Hepatocyte (in vitro differentiated cells): ENCODE data around the gene SMIM44.

Experiments
- EZH2 ChIP-seq: fragments of 200-600 bp; sonication (generic); IDR thresholded peaks from 2 replicates; pipeline ENCODE4 v1.6.1; 2016; ENCODE audit warnings: antibody characterized with exemption, mild to moderate bottlenecking, borderline replicate concordance
- TF ChIP-seq, protein P1 (sequence below): fragments of 200-600 bp; sonication (generic); IDR thresholded peaks from 2 replicates; pipeline ENCODE4 v1.5.1; 2016; ENCODE audit warnings: antibody characterized with exemption, mild to moderate bottlenecking; ENCODE audit not compliant: poor library complexity

DNA sequence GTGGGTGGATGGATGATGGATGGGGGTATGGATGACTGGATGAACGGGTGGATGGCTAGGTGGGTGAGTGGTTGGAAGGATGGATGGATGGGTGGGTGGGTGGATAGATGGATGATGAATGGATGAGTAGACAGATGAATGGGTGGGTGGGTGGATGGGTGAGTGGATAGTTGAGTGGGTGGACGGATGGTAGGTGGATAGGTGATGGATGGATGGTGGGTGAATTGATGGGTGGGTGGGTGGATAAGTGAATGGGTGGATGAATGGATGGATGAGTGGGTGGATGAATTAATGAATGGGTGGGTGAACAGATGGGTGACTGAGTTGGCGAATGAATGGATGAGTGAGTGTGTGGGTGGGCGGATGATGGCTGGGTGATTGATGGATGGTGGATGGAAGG is 7.8 kb downstream of the SMIM44 start:
- TF ChIP-seq, protein P1, sequence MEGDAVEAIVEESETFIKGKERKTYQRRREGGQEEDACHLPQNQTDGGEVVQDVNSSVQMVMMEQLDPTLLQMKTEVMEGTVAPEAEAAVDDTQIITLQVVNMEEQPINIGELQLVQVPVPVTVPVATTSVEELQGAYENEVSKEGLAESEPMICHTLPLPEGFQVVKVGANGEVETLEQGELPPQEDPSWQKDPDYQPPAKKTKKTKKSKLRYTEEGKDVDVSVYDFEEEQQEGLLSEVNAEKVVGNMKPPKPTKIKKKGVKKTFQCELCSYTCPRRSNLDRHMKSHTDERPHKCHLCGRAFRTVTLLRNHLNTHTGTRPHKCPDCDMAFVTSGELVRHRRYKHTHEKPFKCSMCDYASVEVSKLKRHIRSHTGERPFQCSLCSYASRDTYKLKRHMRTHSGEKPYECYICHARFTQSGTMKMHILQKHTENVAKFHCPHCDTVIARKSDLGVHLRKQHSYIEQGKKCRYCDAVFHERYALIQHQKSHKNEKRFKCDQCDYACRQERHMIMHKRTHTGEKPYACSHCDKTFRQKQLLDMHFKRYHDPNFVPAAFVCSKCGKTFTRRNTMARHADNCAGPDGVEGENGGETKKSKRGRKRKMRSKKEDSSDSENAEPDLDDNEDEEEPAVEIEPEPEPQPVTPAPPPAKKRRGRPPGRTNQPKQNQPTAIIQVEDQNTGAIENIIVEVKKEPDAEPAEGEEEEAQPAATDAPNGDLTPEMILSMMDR = no peak
- no peak for TF ChIP-seq EZH2
